Stimulated activated CD8-positive, alpha-beta memory T cell treated with anti-CD3 and anti-CD28 coated beads, Interleukin-7, amount 100 ng/mL, for 1 hour (primary cell): ENCODE measurements around the gene DYNLL2.
A peak's percentile ranks its signal among the peaks of the same experiment; 100 is the strongest.
"Not testable (repeated sequence)": the region's sequence is repeated elsewhere in the genome, so short reads cannot be mapped to it uniquely, and the experiment has no call there.

Experiments used
- DNase-seq, 2 donors: peaks; one replicate each; pipeline ENCODE4 v3.0.0-alpha.2; 2020; ENCODE audit warnings: low read depth in 2 of 2

Gene DYNLL2

DNA sequence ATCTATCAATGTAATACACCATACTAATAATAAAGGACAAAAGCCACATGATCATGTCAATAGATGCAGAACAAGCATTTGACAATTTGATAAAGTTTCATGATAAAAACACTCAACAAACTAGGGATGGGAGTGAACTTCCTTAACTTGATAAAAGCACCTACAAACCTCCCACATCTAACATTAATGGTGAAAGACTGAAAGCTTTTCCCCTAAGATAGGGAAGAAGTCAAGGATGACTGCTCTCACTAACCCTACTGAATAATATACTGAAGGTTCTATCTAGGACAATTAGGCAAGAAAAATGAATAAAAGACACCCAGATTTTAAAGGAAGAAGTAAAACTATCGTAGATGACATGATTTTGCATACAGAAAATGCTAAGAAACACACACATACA lies 10.4 kb upstream of the DYNLL2 start:
- DNase-seq, result no peak

DNA sequence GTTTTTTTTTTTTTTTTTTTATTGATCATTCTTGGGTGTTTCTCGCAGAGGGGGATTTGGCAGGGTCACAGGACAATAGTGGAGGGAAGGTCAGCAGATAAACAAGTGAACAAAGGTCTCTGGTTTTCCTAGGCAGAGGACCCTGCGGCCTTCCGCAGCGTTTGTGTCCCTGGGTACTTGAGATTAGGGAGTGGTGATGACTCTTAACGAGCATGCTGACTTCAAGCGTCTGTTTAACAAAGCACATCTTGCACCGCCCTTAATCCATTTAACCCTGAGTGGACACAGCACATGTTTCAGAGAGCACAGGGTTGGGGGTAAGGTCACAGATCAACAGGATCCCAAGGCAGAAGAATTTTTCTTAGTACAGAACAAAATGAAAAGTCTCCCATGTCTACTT lies 10.0 kb upstream of the DYNLL2 start:
- not testable (repeated sequence) for DNase-seq

DNA sequence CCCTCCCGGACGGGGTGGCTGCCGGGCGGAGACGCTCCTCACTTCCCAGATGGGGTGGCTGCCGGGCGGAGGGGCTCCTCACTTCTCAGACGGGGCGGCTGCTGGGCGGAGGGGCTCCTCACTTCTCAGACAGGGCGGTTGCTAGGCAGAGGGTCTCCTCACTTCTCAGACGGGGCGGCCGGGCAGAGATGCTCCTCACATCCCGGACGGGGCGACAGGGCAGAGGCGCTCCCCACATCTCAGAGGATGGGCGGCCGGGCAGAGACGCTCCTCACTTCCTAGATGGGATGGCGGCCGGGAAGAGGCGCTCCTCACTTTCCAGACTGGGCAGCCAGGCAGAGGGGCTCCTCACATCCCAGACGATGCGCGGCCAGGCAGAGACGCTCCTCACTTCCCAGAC lies 8.8 kb upstream of the DYNLL2 start:
- not testable (repeated sequence) for DNase-seq

DNA sequence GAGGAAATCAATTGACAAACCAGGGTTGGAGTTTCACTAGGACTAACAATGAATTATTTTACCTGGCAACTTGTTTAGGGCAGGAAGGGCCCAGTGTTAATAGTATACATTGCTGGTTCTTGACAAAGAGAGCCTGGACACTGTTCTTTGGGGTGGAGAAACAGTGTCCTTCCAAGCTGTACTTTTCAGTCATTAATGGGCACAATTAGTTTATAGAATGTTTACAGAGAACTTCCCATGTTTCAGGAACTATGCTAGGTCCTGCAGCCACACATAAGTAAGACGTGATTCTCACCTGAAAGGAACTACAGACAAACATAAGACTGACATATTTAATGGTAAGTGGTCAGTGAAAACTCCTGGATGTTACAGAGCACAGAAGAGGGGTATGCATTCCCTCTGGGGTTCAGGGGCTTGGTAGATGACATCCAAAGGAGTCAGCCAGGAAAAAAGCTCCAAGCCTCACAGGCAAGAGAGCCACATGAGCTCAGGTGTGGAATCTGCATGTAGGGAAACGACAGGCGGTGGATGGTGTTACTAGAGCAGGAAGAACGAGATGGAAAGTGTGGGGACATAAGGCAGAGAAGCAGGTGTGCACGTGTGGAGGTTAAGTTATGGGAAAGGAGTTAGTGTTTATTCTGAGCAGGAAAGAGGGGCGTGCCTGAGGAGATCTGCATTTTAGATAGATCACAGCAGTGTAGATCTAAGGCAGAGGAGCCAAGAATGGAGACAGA lies 3.8 kb upstream of the DYNLL2 start:
- DNase-seq, result no peak

GRCh38 chr17:58081646-58082340 lies 1.4 kb upstream of the DYNLL2 start:
- DNase-seq, result no peak

DNA sequence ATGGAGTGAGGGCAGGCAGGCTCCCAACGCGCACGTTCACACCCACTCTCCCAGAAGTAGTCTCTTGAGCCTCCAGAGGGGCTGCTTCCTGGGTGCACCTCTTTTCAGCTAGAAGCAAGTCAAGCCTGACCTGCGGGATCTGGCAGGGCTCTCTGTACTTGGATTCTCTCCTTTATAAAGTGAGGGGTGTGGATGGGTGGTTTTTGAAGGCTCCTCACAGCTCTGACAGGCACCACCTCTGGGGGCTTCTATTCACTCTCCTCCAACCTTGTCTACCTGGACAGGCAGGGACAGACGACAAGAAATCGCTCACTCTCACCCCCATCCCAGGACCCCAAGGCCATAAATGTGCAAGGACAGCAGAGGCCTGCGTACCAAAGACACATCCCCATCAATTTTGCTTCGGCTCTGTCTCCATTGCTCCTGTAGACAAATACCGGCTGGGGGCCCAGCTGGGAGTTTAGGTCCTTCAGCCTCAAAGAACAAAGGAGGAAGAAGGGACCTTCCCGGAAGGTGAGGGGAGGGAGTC lies 814 bp upstream of the DYNLL2 start:
- no peak for DNase-seq

GRCh38 chr17:58083491-58084316 lies 485 bp downstream of the DYNLL2 start:
- peak; percentile 30 to 39 for DNase-seq

GRCh38 chr17:58084317-58084981 lies 1.2 kb downstream of the DYNLL2 start:
- DNase-seq, result no peak

GRCh38 chr17:58085039-58085715 lies 2.0 kb downstream of the DYNLL2 start:
- no peak for DNase-seq

GRCh38 chr17:58086953-58087352 lies 3.7 kb downstream of the DYNLL2 start:
- no peak for DNase-seq

DNA sequence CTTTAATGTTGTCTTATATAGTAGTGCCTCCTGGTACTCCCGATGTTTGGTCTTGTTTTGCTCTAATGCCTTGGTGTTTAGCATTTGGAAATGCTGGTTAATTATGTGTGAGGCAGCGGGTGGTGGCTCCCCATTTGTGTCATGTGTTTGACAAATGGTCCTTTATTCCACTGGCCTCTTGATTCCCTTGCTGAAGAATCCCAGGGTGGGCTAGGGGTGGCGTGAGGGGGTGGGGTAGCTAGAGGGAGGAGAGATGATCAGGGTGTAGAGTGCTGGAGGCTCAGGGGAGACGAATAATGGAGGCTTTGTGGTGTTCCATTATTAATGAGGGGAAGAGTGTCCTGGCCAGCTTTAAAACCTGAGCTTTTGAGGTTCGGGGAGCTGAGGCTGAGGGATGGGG lies 5.4 kb downstream of the DYNLL2 start:
- no peak for DNase-seq

DNA sequence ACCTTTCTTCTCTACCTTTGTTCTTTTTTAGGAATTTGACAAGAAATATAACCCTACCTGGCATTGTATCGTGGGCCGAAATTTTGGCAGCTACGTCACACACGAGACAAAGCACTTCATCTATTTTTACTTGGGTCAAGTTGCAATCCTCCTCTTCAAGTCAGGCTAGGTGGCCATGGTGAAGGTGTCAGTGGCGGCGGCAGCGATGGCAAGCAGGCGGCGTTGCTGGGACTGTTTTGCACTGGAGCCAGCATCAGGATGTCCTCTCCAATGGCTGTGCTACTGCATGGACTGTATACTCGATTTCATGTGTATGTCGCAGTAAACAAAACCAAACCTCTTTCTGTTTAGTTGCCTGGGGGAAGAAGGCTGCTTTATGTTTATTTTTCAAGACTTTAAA lies 5.9 kb downstream of the DYNLL2 start:
- no peak for DNase-seq

DNA sequence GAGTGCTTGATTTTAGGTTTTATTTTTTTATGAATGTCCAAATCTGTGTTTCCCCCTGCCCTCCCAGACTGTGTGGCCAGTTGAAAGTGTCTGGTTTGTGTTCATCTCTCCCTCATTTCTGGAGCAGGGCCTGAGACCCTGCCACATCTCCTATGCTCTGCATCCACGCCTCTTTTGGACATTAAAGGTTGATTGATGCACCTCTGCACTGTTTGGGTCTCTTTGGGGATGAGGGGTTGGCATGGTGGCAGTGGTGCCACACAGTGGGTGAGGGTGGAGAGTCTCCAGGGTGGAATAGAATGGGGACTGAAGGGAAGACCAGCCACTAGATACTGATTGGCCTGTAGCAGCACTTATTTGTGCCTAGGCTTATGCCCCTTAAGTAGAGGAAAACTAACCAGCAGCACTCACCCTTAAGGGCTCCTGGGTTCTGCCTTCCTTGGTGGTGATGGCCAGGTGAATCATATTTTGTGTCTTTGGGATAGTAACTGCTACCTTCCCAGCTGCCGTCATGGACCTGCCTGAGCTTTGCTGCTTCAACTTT lies 7.9 kb downstream of the DYNLL2 start:
- no peak for DNase-seq

GRCh38 chr17:58092101-58092796 lies 9.0 kb downstream of the DYNLL2 start:
- no peak for DNase-seq

- DNase-seq, result no peak
Measured at GRCh38 chr17:58092797-58093385, 9.7 kb downstream of the DYNLL2 start.

DNA sequence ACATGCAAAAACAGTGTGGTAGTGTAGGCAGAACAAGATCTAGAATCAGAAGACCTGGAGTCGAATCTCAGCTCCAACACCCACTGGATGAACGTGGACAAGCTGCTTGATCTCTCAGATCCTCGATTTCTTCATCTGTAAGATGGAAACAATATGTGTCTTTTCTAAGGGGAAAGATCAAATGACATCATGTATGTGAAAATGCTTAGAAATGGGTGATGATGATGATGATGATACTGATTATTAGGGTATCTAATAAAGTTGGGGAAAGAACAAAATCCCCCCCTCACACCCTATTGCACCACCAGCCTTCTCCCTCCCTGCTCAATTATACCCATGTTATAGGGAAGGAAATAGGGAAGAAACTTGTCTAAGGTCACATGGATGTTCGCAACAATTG lies 10.9 kb downstream of the DYNLL2 start:
- DNase-seq, result no peak

- DNase-seq, result no peak
Measured at GRCh38 chr17:58096892-58097291, 13.7 kb downstream of the DYNLL2 start.

DNA sequence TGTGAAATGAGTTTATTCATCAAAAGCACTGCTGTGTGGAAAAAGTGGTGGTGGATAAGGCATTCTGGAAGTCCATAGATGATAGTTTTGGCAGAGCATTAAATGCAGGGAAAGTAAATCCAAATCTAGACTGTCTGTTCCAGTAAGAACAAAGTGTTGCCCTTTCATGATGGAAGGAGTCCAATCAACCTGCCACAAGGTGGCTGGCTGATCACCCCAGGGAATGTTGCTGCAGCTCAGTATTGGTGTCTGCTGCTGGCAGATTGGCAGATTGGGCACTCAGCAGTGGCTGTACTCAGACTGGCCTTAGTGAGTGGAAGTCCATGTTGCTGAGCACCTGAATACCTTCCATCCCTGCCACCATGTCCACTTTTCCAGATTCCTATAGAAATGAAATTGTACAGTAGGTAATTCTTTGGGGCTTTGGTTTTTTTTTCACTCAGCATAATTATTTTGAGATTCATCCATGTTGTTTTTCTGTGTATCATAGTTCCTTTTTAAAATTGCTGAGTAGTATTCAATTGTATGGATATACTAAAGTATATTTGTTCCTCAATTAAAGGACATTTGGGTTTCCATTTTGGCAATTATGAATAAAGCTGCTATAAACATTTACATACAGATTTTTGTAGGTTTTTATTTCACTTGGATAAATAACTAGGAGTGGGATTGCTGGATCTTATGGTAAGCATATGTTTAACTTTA lies 14.3 kb downstream of the DYNLL2 start:
- no peak for DNase-seq

DNA sequence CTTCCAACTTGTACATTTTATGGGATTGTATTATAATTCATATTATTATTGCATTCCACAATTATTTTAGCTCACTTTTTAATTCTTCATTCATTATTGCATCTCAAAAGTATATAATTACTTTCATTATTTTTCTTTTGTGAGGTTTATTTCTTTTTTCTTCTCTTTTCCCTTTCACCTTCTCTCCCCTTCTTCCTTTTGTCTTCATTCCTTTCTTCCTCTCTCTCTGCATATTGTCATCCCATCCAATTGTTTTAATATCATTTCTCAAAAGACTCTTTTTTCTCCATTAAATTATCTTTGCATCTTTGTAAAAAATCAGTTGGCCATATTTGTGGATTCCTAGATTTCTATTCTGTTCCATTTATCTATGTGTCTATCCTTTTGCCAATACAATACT lies 17.3 kb downstream of the DYNLL2 start:
- DNase-seq, result no peak
